Suprapubic skin (tissue), 4 donors: ENCODE data around the gene FMN1. TPM values are rescaled to one million over a fixed set of nuclear protein-coding genes. Genes with fewer than 3 reads are reported as not detected.

Experiments
- DNase-seq, 2 donors: peaks; one replicate each; pipeline ENCODE4 v3.0.0-alpha.2; 2019; ENCODE audit warnings: low spot score in 2 of 2
- H3K27ac ChIP-seq: fragments of 200-600 bp; sonication (generic); one replicate; pipeline ENCODE4 v1.5.1; 2019
- H3K27me3 ChIP-seq: fragments of 200-600 bp; sonication (generic); one replicate; pipeline ENCODE4 v1.5.1; 2019
- H3K36me3 ChIP-seq: fragments of 200-600 bp; sonication (generic); one replicate; pipeline ENCODE4 v1.5.1; 2019
- H3K4me1 ChIP-seq: fragments of 200-600 bp; sonication (generic); one replicate; pipeline ENCODE4 v1.5.1; 2019
- H3K4me3 ChIP-seq: fragments of 200-600 bp; sonication (generic); one replicate; pipeline ENCODE4 v1.5.1; 2019; ENCODE audit warnings: mild to moderate bottlenecking
- H3K9me3 ChIP-seq: fragments of 200-600 bp; sonication (generic); one replicate; pipeline ENCODE4 v1.5.1; 2019
- EP300 ChIP-seq: sonication (generic); formaldehyde crosslinking; IDR thresholded peaks from one replicate; pipeline ENCODE4 v1.6.1; 2017; ENCODE audit warnings: antibody characterized with exemption
- POLR2A ChIP-seq, 2 donors: fragments of 450-650 bp; IDR thresholded peaks; one replicate each; pipeline ENCODE4 v1.6.1; 2017; ENCODE audit warnings: antibody characterized with exemption in 2 of 2, mild to moderate bottlenecking in 2 of 2, moderate library complexity in 2 of 2
- POLR2AphosphoS5 ChIP-seq, 3 donors: sonication (generic); formaldehyde crosslinking; IDR thresholded peaks; one replicate each; pipeline ENCODE4 v1.6.1; 2017; ENCODE audit warnings: antibody characterized with exemption in 3 of 3
- WGBS: methylation state at CpG from one replicate; pipeline ENCODE4 v1.1.5; 2018; 5-methylcytosine and 5-hydroxymethylcytosine counted together
- total RNA-seq, 4 donors: library from RNA; depleted of rRNA; stranded (reverse); fragments of >200 nt; gene quantifications; one replicate each; pipeline ENCODE4 v1.1.0, GENCODE V29; 2016
- TF ChIP-seq, protein P1 (sequence below), 2 donors: fragments of 200-600 bp in 1 of 2; fragments of 450-650 bp in 1 of 2; sonication (generic) in 1 of 2; IDR thresholded peaks; one replicate each; pipeline ENCODE4 v1.5.1; 2016 to 2019; ENCODE audit warnings: antibody characterized with exemption in 2 of 2, mild to moderate bottlenecking in 1 of 2, moderate library complexity in 1 of 2

The FMN1 gene
- total RNA-seq, 4 donors from 2014 or later, result 19.8 to 47.3 (median 33.1) TPM

DNA sequence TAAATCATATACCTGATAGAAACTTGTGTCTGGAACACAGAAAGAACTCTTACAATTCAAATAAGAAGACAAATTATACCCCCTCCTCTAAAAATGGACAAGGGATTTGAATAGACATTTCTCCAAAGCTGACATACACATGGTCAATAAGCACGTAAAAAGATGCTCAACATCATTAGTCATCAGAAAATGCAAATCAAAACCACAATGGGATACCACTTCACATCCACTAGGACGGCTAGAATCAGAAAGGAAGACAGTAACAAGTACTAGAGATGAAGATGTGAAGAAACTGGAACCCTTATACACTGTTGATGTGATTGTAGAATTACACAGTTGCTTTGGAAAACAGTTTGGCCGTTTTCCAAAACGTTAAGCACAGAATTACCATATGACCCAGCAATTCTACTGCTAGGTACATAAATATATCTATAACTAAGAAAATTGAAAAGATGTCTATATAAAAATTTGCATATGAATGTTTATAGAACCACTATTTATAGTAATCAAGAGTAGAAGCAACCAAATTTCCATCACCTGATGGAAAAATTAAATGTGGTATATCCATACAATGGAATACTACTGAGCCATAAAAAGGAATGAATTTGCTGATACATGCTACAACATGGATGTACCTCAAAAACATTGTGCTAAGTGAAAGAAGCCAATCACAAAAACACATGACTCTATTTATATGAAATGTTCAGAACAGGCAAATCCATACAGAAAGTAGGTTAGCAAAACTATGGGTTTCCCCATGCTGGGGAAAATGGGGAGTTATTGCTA lies 415.9 kb downstream of the FMN1 start:
- no peak overlapping the region for H3K4me3 ChIP-seq
- TF ChIP-seq POLR2A (IDR thresholded peaks at IDR 0.05) (no peak), POLR2AphosphoS5 (IDR thresholded peaks at IDR 0.05) (no peak), EP300 (no peak)
- TF ChIP-seq, protein P1, sequence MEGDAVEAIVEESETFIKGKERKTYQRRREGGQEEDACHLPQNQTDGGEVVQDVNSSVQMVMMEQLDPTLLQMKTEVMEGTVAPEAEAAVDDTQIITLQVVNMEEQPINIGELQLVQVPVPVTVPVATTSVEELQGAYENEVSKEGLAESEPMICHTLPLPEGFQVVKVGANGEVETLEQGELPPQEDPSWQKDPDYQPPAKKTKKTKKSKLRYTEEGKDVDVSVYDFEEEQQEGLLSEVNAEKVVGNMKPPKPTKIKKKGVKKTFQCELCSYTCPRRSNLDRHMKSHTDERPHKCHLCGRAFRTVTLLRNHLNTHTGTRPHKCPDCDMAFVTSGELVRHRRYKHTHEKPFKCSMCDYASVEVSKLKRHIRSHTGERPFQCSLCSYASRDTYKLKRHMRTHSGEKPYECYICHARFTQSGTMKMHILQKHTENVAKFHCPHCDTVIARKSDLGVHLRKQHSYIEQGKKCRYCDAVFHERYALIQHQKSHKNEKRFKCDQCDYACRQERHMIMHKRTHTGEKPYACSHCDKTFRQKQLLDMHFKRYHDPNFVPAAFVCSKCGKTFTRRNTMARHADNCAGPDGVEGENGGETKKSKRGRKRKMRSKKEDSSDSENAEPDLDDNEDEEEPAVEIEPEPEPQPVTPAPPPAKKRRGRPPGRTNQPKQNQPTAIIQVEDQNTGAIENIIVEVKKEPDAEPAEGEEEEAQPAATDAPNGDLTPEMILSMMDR (IDR thresholded peaks at IDR 0.05), result no peak
- WGBS, result 87% methylated on average over 4 of the region's 4 CpGs
- H3K27ac ChIP-seq, result no peak overlapping the region
- no peaks in the 10 kb centered on the region for H3K4me1 ChIP-seq
- peaks cover 5% of the 10 kb centered on the region for H3K36me3 ChIP-seq
- H3K9me3 ChIP-seq, result no peaks in the 10 kb centered on the region
- DNase-seq, result no peak
- no peaks in the 10 kb centered on the region for H3K27me3 ChIP-seq

DNA sequence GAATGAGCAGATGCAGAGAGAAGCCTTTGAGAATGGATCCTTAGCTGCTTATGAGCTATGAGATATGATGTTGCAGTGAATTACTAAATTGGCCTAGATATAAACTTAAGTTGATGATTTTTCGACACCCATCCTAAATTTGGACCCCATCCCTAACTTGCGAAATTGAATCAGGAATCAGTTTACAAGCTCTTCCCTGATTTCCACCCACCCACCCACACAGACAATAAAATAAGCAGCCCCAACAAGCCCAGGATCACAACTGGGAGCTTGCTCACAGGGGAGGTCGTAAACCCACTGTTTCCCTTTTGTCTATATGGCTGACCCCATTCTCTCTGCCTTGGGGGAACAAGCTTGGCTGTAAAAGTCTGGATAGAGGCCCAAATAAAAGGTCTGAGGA lies 419.4 kb downstream of the FMN1 start:
- DNase-seq, result no peak
- WGBS, result 74% methylated on average over 3 of the region's 3 CpGs

GRCh38 chr15:32774022-32774421 lies 420.5 kb downstream of the FMN1 start:
- no peak overlapping the region for H3K4me3 ChIP-seq
- H3K36me3 ChIP-seq, result peaks cover 13% of the 10 kb centered on the region
- WGBS, result 91% methylated on average over 4 of the region's 4 CpGs
- no peaks in the 10 kb centered on the region for H3K4me1 ChIP-seq
- no peak overlapping the region for H3K27ac ChIP-seq
- DNase-seq, result no peak
- H3K27me3 ChIP-seq, result no peaks in the 10 kb centered on the region
- H3K9me3 ChIP-seq, result no peaks in the 10 kb centered on the region
- TF ChIP-seq POLR2A (IDR thresholded peaks at IDR 0.05) (no peak), EP300 (no peak), POLR2AphosphoS5 (IDR thresholded peaks at IDR 0.05) (no peak)
- TF ChIP-seq, protein P1 (IDR thresholded peaks at IDR 0.05), result no peak

More for the DNA sequence above, 419.4 kb downstream of the FMN1 start:
- Histone ChIP-seq H3K4me3 (no peak overlapping the region), H3K27ac (no peak overlapping the region), H3K36me3 (peaks cover 13% of the 10 kb centered on the region), H3K9me3 (no peaks in the 10 kb centered on the region), H3K27me3 (no peaks in the 10 kb centered on the region), H3K4me1 (no peaks in the 10 kb centered on the region)
- TF ChIP-seq, protein P1 (IDR thresholded peaks at IDR 0.05), result no peak
- TF ChIP-seq POLR2AphosphoS5 (IDR thresholded peaks at IDR 0.05) (no peak), EP300 (no peak), POLR2A (IDR thresholded peaks at IDR 0.05) (no peak)

DNA sequence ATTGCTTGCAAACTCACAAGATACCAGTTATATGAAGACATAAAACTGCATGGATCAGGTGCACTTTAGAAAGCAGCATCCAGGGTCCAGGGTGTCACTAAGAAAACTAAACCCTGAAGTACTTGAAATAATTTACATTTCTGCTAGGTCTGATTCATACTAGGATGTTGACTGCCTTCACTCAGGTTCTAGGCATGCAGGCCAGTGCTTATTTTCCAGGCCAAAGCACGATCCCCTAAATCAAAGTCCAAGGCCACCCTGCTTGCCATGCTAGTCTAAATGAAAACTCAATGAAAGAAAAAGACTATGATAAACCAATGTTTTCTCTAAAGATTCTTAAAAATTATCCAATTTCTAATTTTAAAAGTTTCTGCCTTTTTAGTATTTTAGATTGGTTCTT lies 427.3 kb downstream of the FMN1 start:
- no peak overlapping the region for H3K27ac ChIP-seq
- H3K4me3 ChIP-seq, result no peak overlapping the region
- no peaks in the 10 kb centered on the region for H3K36me3 ChIP-seq
- DNase-seq, result no peak
- H3K9me3 ChIP-seq, result no peaks in the 10 kb centered on the region
- TF ChIP-seq, protein P1 (IDR thresholded peaks at IDR 0.05), result no peak
- TF ChIP-seq EP300, result no peak
- TF ChIP-seq POLR2AphosphoS5 (IDR thresholded peaks at IDR 0.05), result no peak
- no peak for TF ChIP-seq POLR2A (IDR thresholded peaks at IDR 0.05)
- no peaks in the 10 kb centered on the region for H3K27me3 ChIP-seq
- 93% methylated on average over 1 of the region's 1 CpG for WGBS
- H3K4me1 ChIP-seq, result no peaks in the 10 kb centered on the region

GRCh38 chr15:32766101-32766500 lies 428.4 kb downstream of the FMN1 start:
- WGBS, result 61% methylated on average over 3 of the region's 3 CpGs

More at GRCh38 chr15:32766101-32766500, 428.4 kb downstream of the FMN1 start:
- no peak for DNase-seq
- TF ChIP-seq POLR2AphosphoS5 (IDR thresholded peaks at IDR 0.05) (no peak), POLR2A (IDR thresholded peaks at IDR 0.05) (no peak), EP300 (no peak)
- TF ChIP-seq, protein P1 (IDR thresholded peaks at IDR 0.05), result no peak
- H3K27me3 ChIP-seq, result no peaks in the 10 kb centered on the region
- H3K36me3 ChIP-seq, result no peaks in the 10 kb centered on the region
- no peak overlapping the region for H3K27ac ChIP-seq
- no peak overlapping the region for H3K4me3 ChIP-seq
- H3K9me3 ChIP-seq, result no peaks in the 10 kb centered on the region
- H3K4me1 ChIP-seq, result no peaks in the 10 kb centered on the region
